Measurements from ENCODE around the gene ATF7IP2. TPM values are rescaled to one million over a fixed set of nuclear protein-coding genes. Genes with fewer than 3 reads are reported as not detected.
"Not testable (repeated sequence)": the region's sequence is repeated elsewhere in the genome, so short reads cannot be mapped to it uniquely, and the experiment has no call there.

ATF7IP2 gene, protein sequence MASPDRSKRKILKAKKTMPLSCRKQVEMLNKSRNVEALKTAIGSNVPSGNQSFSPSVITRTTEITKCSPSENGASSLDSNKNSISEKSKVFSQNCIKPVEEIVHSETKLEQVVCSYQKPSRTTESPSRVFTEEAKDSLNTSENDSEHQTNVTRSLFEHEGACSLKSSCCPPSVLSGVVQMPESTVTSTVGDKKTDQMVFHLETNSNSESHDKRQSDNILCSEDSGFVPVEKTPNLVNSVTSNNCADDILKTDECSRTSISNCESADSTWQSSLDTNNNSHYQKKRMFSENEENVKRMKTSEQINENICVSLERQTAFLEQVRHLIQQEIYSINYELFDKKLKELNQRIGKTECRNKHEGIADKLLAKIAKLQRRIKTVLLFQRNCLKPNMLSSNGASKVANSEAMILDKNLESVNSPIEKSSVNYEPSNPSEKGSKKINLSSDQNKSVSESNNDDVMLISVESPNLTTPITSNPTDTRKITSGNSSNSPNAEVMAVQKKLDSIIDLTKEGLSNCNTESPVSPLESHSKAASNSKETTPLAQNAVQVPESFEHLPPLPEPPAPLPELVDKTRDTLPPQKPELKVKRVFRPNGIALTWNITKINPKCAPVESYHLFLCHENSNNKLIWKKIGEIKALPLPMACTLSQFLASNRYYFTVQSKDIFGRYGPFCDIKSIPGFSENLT
- 5.9 and 13.6 TPM in 2 replicates for total RNA-seq (2014; rRNA removed)
- 3.9 TPM for polyA plus RNA-seq (2012)

DNA sequence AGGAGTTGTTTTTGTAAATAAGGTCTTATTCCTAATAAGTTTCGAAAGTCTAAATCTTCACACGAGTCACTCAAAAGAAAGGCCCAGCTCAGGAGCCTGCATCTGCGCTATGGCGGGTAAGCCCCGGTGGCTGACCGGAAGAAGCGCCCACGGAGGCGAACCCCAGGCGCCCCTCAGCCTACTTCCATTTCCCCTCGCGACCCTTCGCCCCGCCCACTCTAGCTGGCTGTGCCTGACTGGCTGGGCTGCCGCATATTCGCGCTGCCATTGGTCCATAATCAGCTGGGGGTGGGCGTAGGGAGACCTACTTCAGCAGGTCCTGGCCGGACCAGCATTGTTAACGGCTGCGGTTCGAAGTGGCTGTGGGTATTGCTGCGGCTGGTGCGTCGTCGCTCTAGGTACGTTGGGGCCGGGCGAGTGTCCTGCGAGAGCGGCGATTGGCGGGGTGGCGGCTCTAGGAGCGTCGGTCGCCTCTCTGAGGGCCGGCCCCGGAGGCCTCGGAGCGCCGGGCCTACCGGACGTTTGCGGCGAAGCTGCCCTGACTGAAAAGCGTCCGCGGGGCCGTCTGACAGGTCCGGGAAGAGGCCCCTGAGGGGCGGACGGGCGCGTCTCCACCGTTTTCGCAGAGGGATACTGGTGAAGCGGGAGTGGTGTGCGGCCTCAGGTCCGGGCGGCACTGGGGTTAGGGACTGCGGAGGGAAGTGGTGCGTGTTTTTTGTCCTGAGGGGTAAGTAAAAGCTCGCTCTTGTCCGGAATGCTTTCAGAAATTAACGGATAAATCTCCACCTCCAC is at the start of gene ATF7IP2:
TSS of gene ATF7IP2 (plus strand) at position 337 of the 792 bp plus-strand sequence. CDS start 44,560 bp downstream, outside the sequence.
- DNase-seq (ENCODE audit: low read depth): peak; percentile 86

DNA sequence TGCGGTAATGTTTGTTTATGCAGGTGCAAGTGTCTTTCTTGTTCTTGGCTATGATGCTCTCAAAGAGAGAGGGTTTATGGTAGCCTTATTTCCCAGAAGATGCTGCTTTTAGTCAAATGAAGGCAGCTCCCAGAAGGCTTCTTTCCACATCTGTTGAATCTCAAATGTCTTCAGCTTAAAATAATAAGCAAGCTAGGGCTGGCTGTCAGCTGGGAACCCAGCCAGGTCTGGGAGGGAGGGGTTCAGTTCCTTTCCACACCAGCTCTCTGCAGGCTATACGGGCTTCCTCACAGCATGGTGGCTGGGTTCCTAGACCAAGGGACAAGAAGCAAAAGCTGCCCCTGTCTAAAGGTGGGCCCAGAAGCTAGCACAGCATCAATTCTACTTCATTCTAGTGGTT is 47.4 kb upstream of the ATF7IP2 start:
- no peak for DNase-seq (ENCODE audit: low read depth)

DNA sequence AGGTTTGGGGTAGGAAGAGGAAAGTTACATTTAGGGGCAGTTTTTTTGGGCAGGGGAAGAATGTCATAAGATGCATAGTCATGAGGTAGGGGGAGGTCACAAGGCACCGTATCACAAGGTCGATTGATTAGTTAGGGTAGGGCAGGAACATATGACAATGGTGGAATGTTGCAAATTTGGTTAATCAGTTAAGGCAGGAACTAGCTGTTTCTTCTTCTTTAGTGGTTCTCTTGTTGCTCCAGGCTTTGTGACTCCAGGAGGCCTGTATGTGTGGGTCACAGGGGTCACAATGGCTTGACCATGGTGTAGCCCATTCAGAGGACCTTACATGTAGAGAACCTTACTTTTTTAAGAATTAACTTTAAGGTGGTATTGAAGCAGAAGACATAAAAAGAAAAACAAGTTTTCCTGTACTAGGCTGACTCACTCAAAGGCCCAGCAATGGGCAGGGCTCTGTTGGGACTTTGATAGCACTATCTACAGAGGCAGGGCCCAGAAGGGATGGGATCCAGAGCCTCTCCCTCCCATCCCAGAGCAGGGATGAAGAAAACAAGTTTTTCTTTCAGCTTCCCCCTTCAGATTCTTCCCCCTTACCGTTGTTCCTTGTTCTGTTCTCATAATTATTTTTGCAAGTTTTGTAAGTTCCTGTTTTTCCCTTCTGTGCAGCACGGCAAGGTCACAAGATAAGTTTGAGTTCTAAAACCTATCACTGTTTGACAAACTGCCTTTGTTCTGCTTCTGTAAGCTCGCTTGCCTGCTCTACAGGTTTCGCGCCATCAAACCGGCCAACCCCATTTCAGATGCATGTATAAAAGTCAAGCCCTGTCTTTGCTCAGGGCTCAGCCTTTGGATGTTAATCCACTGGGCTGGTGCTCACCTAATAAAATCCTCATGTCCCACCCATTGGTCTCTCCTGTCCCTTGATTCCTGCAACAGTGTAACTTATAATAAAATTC is 45.8 kb upstream of the ATF7IP2 start:
- no peak for DNase-seq (ENCODE audit: low read depth)

DNA sequence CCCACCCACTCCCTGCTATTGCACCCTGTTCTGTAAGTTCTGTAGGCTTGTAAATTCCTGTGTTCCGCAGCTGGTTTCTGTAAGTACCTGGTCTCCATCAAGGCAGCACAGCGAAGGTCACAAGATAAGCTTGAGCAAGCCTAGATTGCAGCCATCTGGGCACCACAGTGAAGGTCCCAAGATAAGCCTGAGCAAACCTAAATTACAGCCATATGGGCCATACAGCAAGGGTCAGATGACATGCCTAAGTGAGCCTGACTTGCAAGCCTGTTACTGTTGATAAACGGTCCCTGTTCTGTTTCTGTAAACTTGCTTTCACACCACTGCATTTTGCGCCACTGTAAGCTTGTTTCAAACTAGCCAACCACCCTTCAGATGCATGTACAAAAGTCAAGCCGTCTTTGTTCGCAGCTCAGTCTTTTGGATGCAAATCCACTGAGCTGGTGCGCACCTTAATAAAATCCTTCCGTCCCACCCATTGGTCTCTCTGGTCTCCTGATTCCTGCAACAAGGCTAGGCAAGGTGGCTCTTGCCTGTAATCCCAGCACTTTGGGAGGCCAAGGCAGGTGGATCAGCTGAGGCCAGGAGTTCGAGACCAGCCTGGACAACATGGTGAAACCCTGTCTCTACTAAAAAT is 42.6 kb upstream of the ATF7IP2 start:
- DNase-seq (ENCODE audit: low read depth): no peak

DNA sequence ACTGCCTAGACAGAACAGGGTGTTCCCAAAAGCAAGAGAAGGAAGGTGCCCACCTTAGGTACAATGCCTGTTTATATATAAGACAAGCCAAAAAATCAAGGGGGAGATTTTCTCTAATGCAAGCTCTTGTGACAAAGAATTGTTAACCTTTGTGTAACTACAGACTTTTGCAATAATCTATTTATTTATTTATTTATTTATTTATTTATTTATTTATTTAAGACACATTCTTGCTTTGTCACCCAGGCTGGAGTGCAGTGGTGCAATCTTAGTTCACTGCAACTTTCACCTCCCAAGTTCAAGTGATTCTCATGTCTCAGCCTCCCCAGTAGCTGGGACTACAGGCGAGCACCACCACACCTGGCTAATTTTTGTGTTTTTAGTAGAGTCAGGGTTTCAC is 41.2 kb upstream of the ATF7IP2 start:
- DNase-seq (ENCODE audit: low read depth): not testable (repeated sequence)

DNA sequence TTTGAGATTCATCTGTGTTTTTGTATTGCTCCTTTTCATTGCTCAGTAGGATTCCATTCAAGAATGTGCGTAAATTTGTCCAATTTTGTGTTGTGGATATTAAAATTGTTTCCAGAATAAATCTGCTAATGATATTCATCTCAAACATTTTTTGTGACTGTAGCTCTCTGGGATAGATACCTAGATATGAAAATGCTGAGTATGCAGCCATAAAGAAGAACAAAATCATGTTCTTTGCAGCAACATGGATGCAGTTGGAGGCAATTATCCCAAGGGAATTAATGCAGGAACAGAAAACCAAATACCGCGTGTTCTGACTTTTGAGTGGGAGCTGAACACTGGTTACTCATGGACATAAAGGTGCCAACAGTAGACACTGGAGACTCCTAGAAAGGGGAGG is 40.2 kb upstream of the ATF7IP2 start:
- no peak for DNase-seq (ENCODE audit: low read depth)

DNA sequence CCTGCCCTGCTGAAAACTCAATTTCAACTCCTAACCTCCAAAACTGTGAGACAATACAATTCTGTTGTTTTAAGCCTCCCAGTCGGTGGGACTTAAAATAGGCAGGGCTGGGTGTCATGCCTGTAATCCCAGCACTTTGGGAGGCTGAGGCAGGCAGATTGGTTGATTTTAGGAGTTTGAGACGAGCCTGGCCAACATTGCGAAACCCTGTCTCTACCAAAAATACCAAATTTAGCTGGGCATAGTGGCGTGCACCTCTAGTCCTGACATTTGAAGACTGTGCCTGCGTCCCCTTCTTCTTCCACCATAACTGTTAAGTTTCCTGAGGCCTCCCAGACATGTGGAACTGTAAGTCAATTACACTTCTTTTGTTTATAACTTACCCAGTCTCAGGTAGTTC is 36.0 kb upstream of the ATF7IP2 start:
- no peak for DNase-seq (ENCODE audit: low read depth)

DNA sequence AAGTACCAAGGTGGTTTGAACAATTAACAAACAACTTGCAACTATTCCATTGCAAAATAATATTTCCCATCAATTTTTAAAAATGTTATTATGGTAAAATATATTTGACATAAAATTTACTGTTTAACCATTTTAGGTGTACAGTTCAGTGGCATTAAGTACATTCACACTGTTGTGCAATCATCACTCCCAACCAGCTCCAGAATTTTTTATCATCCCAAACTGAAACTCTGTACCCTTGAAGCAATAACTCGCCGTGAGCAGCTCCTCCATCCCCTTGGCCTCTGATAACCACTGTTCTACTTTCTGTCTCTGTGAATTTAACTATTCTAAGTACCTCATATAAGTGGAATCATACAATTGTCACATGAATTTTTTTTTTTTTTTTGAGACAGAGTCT is 33.6 kb upstream of the ATF7IP2 start:
- DNase-seq (ENCODE audit: low read depth): no peak

DNA sequence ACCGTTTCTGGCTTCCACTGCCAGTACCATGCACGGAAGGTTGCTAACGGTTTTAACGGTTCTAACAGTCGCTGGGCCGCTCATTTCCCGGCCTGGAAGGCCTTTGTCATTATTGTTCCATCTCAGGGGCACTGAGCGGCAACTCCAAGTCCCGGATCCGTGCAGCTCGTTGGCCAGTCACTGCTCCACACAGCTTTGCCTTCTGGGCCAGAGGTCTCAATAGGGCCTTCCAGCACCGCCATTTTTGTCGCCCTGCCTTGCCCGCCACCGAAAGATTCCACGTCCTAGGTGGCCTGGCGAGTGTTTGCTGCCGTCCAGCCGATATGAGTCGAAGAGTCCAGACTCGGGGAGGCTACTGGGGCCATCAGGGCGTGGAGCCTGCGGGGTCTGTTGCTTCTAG is 30.3 kb upstream of the ATF7IP2 start:
- no peak for DNase-seq (ENCODE audit: low read depth)

DNA sequence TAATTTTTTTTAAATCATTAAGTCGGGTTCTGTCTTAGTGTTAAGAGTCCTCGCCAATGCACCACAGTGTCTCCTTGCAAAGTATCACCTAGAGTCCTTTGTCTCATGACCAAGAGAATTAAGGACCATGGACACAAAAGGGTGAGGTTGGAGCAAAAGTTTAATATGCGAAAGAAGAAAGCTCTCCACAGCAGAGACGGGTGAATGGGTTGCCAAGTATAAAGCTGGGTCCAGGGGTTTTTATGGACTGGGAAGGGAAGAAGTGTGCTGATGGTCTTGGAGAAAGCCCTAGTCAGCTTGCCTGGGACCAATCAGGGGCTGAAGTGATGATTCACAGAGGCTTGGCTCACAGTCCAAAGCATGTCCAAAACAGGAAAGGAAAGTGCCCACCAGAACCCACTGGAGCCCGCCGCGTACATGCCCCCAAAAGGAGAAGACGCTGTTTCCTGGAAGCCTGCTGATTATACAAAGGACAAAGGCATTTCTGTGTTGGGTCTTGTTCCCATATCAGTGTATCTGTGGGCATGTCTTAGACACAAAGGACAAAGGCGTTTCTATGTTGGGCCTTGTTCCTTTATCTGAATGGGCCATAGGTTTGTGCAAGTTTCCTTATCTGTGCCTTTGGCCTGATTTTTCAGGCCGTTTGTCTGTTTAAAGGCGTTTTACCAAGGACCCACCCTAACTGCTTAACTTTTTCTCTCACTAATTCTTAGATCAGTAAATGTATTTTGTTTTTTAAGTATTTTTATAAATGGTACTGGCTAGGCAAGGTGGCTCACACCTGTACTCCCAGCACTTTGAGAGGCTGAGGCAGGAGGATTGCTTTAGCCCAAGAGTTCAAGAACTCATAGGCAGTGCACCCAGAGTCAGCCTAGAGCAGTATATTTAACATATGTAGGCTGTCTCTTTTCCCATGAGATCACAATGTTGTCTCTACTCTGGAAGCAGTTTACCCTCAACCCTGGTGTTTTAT is 28.7 kb upstream of the ATF7IP2 start:
- DNase-seq (ENCODE audit: low read depth): no peak

DNA sequence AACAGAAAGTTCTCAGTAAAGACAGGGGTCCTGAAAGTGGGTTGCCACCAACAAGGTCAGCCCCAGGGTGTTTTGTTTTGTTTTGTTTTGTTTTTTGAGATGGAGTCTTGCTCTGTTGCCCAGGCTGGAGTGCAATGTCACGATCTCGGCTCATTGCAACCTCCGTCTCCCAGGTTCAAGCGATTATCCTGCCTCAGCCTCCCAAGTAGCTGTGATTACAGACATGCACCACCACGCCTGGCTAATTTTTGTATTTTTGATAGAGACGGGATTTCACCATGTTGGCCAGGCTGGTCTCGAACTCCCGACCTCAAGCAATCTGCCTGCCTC is 24.1 kb upstream of the ATF7IP2 start:
- DNase-seq (ENCODE audit: low read depth): not testable (repeated sequence)

DNA sequence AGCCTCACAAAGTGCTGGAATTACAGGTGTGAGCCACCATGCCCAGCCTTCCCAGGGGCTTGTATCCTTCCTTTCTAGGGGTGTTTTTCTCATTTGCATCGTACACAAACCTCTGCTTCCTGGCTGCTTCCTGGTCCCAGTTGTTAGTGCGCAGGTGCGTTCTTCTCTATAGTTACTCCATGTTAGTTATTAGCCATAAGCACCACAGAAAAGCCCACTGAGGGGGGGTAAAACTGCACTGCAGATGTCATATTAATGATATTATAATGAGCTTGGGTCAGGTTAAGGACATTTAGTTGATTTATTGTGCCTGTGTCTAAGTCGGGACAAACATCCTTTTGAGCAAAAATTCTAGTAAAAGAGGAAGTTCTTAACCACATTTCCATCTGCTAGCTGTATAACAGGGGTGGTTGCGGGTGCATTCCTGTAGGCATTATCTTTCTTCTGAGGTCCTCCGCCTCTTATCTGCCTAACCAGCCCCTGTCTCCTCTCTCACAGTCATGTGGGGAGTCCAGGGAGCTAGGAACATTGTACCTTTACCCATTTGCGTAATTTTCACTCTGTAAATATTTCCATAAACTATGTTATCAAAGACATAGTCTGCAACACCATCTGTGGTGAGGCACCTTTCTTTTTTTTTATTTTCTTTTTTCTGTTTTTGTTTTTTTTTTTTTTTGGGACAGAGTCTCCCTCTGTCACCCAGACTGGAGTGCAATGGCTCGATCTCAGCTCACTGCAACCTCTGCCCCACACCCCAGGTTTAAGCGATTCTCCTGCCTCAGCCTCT is 23.6 kb upstream of the ATF7IP2 start:
- DNase-seq (ENCODE audit: low read depth): no peak

DNA sequence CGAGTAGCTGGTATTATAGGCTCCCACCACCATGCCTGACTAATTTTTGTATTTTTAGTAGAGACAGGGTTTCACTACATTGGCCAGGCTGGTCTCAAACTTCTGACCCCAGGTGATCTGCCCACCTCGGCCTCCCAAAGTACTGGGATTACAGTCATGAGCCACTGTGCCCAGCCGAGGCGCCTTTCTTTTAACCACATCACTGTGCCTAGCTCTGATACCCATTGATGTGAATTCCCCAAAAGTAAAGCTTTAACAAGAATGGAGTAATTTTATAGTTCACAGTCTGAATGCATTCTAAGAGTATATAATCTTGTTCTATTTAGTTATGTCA is 23.0 kb upstream of the ATF7IP2 start:
- DNase-seq (ENCODE audit: low read depth): not testable (repeated sequence)

DNA sequence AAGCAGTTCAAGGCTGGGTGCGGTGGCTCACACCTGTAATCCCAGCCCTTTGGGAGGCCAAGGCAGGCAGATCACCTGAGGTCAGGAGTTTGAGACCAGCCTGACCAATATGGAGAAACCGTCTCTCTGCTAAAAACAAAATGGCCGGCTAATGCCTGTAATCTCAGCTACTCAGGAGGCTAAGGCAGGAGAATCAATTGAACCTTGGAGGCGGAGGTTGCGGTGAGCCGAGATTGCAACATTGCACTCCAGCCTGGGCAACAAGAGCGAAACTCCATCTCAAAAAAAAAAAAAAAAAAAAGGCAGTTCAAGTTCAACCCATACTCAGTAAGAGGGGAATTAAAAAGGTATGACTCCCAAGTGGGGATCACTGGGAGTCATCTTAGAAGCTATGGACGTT is 19.2 kb upstream of the ATF7IP2 start:
- not testable (repeated sequence) for DNase-seq (ENCODE audit: low read depth)

DNA sequence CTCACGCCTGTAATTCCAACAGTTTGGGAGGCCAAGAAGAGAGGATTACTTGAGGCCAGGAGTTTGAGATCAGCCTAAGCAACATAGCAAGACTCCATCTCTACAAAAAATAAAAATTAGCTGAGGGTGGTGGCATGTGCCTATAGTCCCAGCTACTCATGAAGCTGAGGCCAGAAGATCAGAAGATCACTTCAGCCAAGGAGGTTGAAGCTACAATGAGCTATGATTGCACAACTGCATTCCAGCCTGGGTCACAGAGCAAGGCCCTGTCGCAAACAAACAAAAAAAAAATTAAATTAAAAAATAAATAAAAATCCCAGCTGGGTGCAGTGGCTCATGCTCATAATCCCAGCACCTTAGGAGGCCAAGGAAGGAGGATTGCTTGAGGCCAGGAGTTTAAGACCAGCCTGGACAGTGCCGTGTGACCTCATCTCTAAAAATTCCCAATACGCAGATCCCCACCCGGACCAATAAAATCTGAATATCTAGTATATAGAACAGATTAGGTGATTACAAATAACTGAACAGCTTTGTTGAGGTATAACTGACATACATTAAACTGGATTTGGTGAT is 18.2 kb upstream of the ATF7IP2 start:
- no peak for DNase-seq (ENCODE audit: low read depth)

DNA sequence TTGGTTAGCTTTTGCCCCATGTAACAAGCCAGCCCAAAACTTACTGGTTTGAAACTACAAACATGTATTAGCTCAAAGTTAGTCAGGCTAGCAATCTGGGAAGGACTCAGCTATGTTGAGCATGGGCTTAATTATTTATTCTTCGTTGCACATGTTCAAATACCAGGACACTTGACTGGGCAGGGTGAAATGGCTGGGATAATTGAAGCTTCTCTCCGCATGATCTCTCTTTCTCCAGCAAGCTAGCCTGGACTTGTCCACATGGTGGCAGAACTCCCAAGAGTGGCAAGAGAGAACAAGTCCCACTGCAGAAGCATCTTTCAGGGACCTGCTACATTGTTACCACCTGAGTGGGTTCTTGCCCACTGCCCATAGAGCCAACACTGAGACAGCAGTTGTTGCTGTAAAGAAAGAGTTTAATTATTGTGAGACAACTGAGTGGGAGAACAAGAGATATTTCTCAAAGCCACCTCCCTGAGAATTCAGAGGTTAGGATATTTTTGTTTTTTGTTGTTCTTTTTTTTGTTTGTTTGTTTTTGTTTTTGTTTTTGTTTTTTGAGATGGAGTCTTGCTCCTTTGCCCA is 16.8 kb upstream of the ATF7IP2 start:
- no peak for DNase-seq (ENCODE audit: low read depth)

DNA sequence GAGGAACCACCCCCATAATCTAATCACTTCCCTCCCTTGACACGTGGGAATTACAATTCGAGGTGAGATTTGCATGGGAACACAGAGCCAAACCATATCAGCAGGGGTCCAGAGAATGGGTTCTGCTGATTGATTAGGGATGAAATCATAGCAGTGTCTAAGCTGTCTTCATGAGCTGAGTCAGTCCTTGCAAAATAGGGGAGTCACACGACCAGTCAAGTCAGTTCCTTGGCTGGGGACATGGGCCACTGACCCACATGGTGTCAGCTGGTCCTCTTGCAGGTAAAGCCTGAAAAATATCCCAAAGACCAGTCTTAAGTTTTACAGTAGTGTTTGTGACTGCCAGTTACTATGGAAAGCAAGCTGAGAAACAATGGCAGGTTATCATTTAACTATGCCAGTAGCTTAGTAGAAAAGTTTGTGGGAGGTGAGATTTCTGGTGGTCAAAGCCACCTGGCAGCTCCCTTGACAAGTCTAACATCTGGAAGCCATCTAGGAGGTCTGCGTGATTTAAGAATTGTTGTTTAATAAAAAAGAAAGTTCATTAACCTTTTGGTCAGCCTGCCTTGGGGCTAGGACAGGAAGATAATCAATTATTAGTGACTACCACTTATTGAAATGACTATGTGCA is 15.7 kb upstream of the ATF7IP2 start:
- no peak for DNase-seq (ENCODE audit: low read depth)

DNA sequence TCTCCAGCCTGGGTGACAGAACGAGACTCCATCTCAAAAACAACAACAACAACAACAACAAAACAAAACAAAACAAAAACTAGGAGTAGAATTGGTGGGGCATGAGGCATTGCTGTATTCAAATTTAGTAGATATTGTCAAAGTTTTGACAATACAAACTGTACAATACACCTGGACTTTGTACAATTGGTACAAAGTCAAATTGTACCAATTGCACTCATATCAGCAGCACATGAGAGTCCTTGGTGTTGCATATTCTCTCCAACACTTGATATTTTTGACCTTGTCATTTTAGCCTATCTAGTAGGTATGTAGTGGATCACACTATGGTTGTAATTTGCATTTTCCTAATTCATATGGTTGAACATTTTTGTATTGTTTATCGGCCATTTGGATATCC is 14.3 kb upstream of the ATF7IP2 start:
- DNase-seq (ENCODE audit: low read depth): no peak
